ENCODE data around the gene HOXD3. TPM values are rescaled to one million over a fixed set of nuclear protein-coding genes. Genes with fewer than 3 reads are reported as not detected.
A peak's percentile ranks its signal among the peaks of the same experiment; 100 is the strongest.

The HOXD3 gene
- polyA plus RNA-seq, 1 donor (not counting 4 experiments of a cell fraction or from before 2014, with no cell fraction given), result not detected

DNA sequence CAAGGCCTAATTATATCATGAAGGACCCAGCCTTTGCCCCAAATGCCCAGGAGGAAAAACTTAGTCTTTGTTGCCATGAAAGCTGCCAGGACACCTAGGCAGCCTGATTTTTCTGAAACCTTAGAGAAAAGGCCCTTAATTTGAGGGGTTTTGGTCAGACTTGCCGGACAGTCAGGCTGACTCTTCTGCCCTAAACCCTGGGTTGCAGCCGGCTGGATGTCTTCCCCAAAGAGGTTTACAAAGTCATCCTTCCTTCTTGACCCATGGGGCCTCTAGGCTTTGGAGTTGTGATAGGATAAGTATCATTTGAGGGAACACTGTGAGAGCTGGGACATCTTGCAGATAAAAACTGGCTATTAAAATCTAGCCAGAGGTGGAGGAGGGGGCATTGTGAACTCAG, 28.9 kb downstream of the HOXD3 start:
- Histone ChIP-seq H3K4me1 (ENCODE audit: control insufficient read depth, extremely low read depth, insufficient read depth, low read length) (peaks cover 6% of the 10 kb centered on the region), H3K27ac (ENCODE audit: control insufficient read depth, insufficient read depth, low read length) (no peak overlapping the region), H3K9me1 (ENCODE audit: control insufficient read depth, extremely low read depth, insufficient read depth, low read length) (no peaks in the 10 kb centered on the region), H3K9ac (ENCODE audit: control insufficient read depth, extremely low read depth, insufficient read depth, low read length) (no peak overlapping the region), H3K9me3 (ENCODE audit: control insufficient read depth, low read depth, low read length) (no peaks in the 10 kb centered on the region), H4K20me1 (ENCODE audit: control insufficient read depth, extremely low read depth, insufficient read depth, low read length) (no peaks in the 10 kb centered on the region), H3K79me2 (ENCODE audit: control insufficient read depth, insufficient read depth, low read length) (no peaks in the 10 kb centered on the region), H3K4me2 (ENCODE audit: control insufficient read depth, extremely low read depth, insufficient read depth, low read depth, low read length) (no peak overlapping the region), H3K36me3 (ENCODE audit: control insufficient read depth in 2 of 2, extremely low read depth in 1 of 2, insufficient read depth in 2 of 2, low read length in 2 of 2) (no peaks in the 10 kb centered on the region), H3K4me3 (ENCODE audit: control insufficient read depth in 2 of 3, extremely low read depth in 1 of 3, insufficient read depth in 2 of 3, low read depth in 1 of 3, low read length in 3 of 3) (no peak overlapping the region), H3K27me3 (ENCODE audit: control insufficient read depth, extremely low read depth, insufficient read depth, low read length) (peaks cover 59% of the 10 kb centered on the region), H2AFZ (ENCODE audit: control insufficient read depth, low read length) (no peak overlapping the region)
- DNase-seq (ENCODE audit: low read depth, low spot score) (no peak), FAIRE-seq (no peak)
- no peak for TF ChIP-seq EZH2 (IDR thresholded peaks at IDR 0.05; ENCODE audit: low read length)
- dilution Hi-C loops (cut with MboI; ENCODE audit: extremely low pct_ligation_motif_present, low sequenced_read_pairs), result no loop called here

DNA sequence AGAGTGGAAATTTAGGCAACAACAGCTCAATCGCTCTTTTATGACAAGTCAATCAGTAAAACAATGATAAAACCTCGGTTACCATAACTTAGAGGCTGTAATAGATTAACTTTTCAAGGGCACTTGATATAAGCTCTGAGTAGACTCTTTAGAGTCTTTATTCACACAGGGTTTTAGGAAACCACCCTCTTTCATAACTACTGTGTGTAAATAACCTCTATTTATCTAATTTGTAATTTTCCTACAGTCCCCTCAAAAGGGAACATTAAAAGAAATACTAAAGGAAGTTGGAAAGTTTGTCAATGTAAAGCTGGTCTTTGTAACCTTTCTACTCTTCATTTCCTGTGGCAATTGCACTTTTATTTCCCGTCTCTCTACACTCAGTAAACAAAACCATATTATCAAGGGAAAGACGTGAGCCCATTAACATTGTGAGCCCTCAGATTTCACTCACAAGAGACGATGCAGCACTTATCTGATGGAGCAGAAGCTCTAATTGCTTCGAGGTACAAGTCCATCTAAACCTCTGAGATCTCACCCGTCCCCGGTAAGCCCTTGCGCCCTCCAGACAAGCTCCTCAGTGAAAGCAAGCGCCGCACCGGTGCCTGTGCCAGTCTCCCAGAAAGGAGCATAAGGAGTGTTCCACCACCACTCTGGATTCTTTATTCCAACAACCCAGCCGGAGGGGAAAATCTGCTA, 30.2 kb downstream of the HOXD3 start:
- no peaks in the 10 kb centered on the region for H3K9me3 ChIP-seq (ENCODE audit: control insufficient read depth, low read depth, low read length)
- H3K4me1 ChIP-seq (ENCODE audit: control insufficient read depth, extremely low read depth, insufficient read depth, low read length), result peaks cover 6% of the 10 kb centered on the region
- H4K20me1 ChIP-seq (ENCODE audit: control insufficient read depth, extremely low read depth, insufficient read depth, low read length), result no peaks in the 10 kb centered on the region
- no peaks in the 10 kb centered on the region for H3K79me2 ChIP-seq (ENCODE audit: control insufficient read depth, insufficient read depth, low read length)
- FAIRE-seq (no peak), DNase-seq (ENCODE audit: low read depth, low spot score) (no peak)
- no peak overlapping the region for H2AFZ ChIP-seq (ENCODE audit: control insufficient read depth, low read length)
- TF ChIP-seq EZH2 (IDR thresholded peaks at IDR 0.05; ENCODE audit: low read length), result no peak
- no peak for TF ChIP-seq CTCF (optimal IDR thresholded peaks at IDR 0.05 in 1 of 3, IDR thresholded peaks at IDR 0.05 in 1 of 3, conservative IDR thresholded peaks at IDR 0.05 in 1 of 3; ENCODE audit: extremely low read depth in 1 of 3, insufficient read depth in 2 of 3, low read length in 3 of 3)
- no peaks in the 10 kb centered on the region for H3K36me3 ChIP-seq (ENCODE audit: control insufficient read depth in 2 of 2, extremely low read depth in 1 of 2, insufficient read depth in 2 of 2, low read length in 2 of 2)
- H3K9me1 ChIP-seq (ENCODE audit: control insufficient read depth, extremely low read depth, insufficient read depth, low read length), result no peaks in the 10 kb centered on the region
- no peak overlapping the region for H3K27ac ChIP-seq (ENCODE audit: control insufficient read depth, insufficient read depth, low read length)
- dilution Hi-C loops (cut with MboI; ENCODE audit: extremely low pct_ligation_motif_present, low sequenced_read_pairs), result no loop called here
- peaks cover 67% of the 10 kb centered on the region for H3K27me3 ChIP-seq (ENCODE audit: control insufficient read depth, extremely low read depth, insufficient read depth, low read length)
- peak overlapping the region in 1 of 3 experiments; percentile 72 for H3K4me3 ChIP-seq (ENCODE audit: control insufficient read depth in 2 of 3, extremely low read depth in 1 of 3, insufficient read depth in 2 of 3, low read depth in 1 of 3, low read length in 3 of 3)
- H3K4me2 ChIP-seq (ENCODE audit: control insufficient read depth, extremely low read depth, insufficient read depth, low read depth, low read length), result peak overlapping the region; percentile 87
- H3K9ac ChIP-seq (ENCODE audit: control insufficient read depth, extremely low read depth, insufficient read depth, low read length), result no peak overlapping the region

Data from keratinocyte (primary cell).